Loucy (cell line): Measurements from ENCODE around the gene SLC6A18.

ENCODE experiments used
- H2AFZ ChIP-seq: fragments of 200-600 bp; sonication (generic); 2 replicates; pipeline ENCODE4 v1.6.0; 2016; ENCODE audit warnings: antibody characterized with exemption, mild to moderate bottlenecking, low read length, moderate library complexity
- H3F3A ChIP-seq: fragments of 200-600 bp; 2 replicates; pipeline ENCODE4 v1.6.0; 2016; ENCODE audit warnings: antibody characterized with exemption, low read depth, mild to moderate bottlenecking
- H3K27me3 ChIP-seq: fragments of 200-600 bp; sonication (generic); 2 replicates; pipeline ENCODE4 v1.6.1; 2014; ENCODE audit warnings: low read length, mild to moderate bottlenecking; ENCODE audit not compliant: insufficient read depth, poor library complexity, severe bottlenecking
- H3K36me3 ChIP-seq: fragments of 200-600 bp; sonication (generic); 2 replicates; pipeline ENCODE4 v1.6.1; 2016; ENCODE audit warnings: low read length; ENCODE audit not compliant: insufficient read depth
- H3K4me1 ChIP-seq: fragments of 200-600 bp; sonication (generic); 2 replicates; pipeline ENCODE4 v1.5.1; 2014; ENCODE audit warnings: low read length, mild to moderate bottlenecking; ENCODE audit not compliant: insufficient read depth, poor library complexity, severe bottlenecking
- H3K4me2 ChIP-seq: fragments of 200-600 bp; sonication (generic); 2 replicates; pipeline ENCODE4 v1.6.0; 2014; ENCODE audit warnings: antibody characterized with exemption, low read length, low read depth, mild to moderate bottlenecking; ENCODE audit not compliant: poor library complexity, severe bottlenecking
- H3K4me3 ChIP-seq: fragments of 200-600 bp; sonication (generic); 2 replicates; pipeline ENCODE4 v1.5.1; 2014; ENCODE audit warnings: low read length, mild to moderate bottlenecking, mixed read lengths; ENCODE audit not compliant: poor library complexity, severe bottlenecking
- H3K79me2 ChIP-seq: fragments of 200-600 bp; sonication (generic); 2 replicates; pipeline ENCODE4 v1.6.1; 2014; ENCODE audit warnings: low read length; ENCODE audit not compliant: insufficient read depth
- H3K9ac ChIP-seq: fragments of 200-600 bp; sonication (generic); 2 replicates; pipeline ENCODE4 v1.6.0; 2014; ENCODE audit warnings: mild to moderate bottlenecking, low read depth, low read length, moderate library complexity; ENCODE audit not compliant: poor library complexity, severe bottlenecking
- H3K9me2 ChIP-seq: fragments of 200-600 bp; sonication (generic); replicated peaks from 2 replicates; pipeline ENCODE4 v1.6.1; 2016; ENCODE audit warnings: low read depth, low read length, mixed read lengths
- H3K9me3 ChIP-seq: fragments of 200-600 bp; sonication (generic); 2 replicates; pipeline ENCODE4 v1.6.1; 2014; ENCODE audit warnings: mild to moderate bottlenecking, antibody characterized with exemption, low read length, low read depth; ENCODE audit not compliant: insufficient read depth
- H4K20me1 ChIP-seq: fragments of 200-600 bp; sonication (generic); 2 replicates; pipeline ENCODE4 v1.6.0; 2014; ENCODE audit warnings: antibody characterized with exemption, low read length, mild to moderate bottlenecking; ENCODE audit not compliant: insufficient read depth, poor library complexity, severe bottlenecking
- CTCF ChIP-seq: fragments of 200-600 bp; sonication (generic); conservative IDR thresholded peaks from 2 replicates; pipeline ENCODE4 v1.5.1; 2014; ENCODE audit warnings: mild to moderate bottlenecking, antibody characterized with exemption, low read length
- EZH2phosphoT487 ChIP-seq: fragments of 200-600 bp; IDR thresholded peaks from 2 replicates; pipeline ENCODE4 v1.6.1; 2018; ENCODE audit warnings: antibody characterized with exemption, mild to moderate bottlenecking, moderate library complexity, borderline replicate concordance

The SLC6A18 gene

GRCh38 chr5:1246711-1247431 lies 21.7 kb downstream of the SLC6A18 start:
- Histone ChIP-seq H3K79me2 (no peaks in the 10 kb centered on the region), H3K9ac (no peak overlapping the region), H4K20me1 (no peaks in the 10 kb centered on the region), H2AFZ (no peak overlapping the region), H3F3A (no peaks in the 10 kb centered on the region), H3K36me3 (no peaks in the 10 kb centered on the region), H3K4me3 (no peak overlapping the region), H3K4me2 (no peak overlapping the region), H3K4me1 (no peaks in the 10 kb centered on the region), H3K9me2 (no peaks in the 10 kb centered on the region), H3K27me3 (no peaks in the 10 kb centered on the region), H3K9me3 (no peaks in the 10 kb centered on the region)
- no peak for TF ChIP-seq CTCF

- Histone ChIP-seq H3F3A (no peaks in the 10 kb centered on the region), H3K9ac (no peak overlapping the region), H3K4me3 (no peak overlapping the region), H3K4me2 (no peak overlapping the region), H3K9me3 (no peaks in the 10 kb centered on the region), H3K36me3 (no peaks in the 10 kb centered on the region), H3K4me1 (no peaks in the 10 kb centered on the region), H3K79me2 (no peaks in the 10 kb centered on the region), H4K20me1 (no peaks in the 10 kb centered on the region), H3K27me3 (no peaks in the 10 kb centered on the region), H2AFZ (no peak overlapping the region), H3K9me2 (no peaks in the 10 kb centered on the region)
- TF ChIP-seq CTCF, result no peak
- no peak for TF ChIP-seq EZH2phosphoT487
Observed at GRCh38 chr5:1247811-1248210, 22.6 kb downstream of the SLC6A18 start.

- Histone ChIP-seq H3K9me2 (no peaks in the 10 kb centered on the region), H3K4me1 (peaks cover 3% of the 10 kb centered on the region), H2AFZ (no peak overlapping the region), H3K79me2 (no peaks in the 10 kb centered on the region), H3K4me3 (no peak overlapping the region), H3K36me3 (no peaks in the 10 kb centered on the region), H4K20me1 (no peaks in the 10 kb centered on the region), H3K9ac (no peak overlapping the region), H3F3A (no peaks in the 10 kb centered on the region), H3K4me2 (no peak overlapping the region), H3K9me3 (no peaks in the 10 kb centered on the region), H3K27me3 (no peaks in the 10 kb centered on the region)
- TF ChIP-seq CTCF (no peak), EZH2phosphoT487 (no peak)
Observed at GRCh38 chr5:1249366-1250280, 24.4 kb downstream of the SLC6A18 start.
